PC-9 (cell line): ENCODE data around the gene SP3. TPM values are rescaled to one million over a fixed set of nuclear protein-coding genes. Genes with fewer than 3 reads are reported as not detected.

Source experiments
- BruUV-seq: library from RNA; stranded (reverse); fragments of 400-500 nt; replicated peaks from 2 replicates; lab custom pipeline; 2021; lab: Mats Ljungman, UMichigan
- CTCF ChIA-PET: fragments of 300-600 bp; sonication (Branson Sonifier 250); formaldehyde crosslinking; loops from one replicate; lab custom pipeline; 2022; ENCODE audit warnings: antibody characterized with exemption; lab: Charles Lee
- POLR2A ChIA-PET: fragments of 300-600 bp; sonication (Branson Sonifier 250); formaldehyde crosslinking; loops from one replicate; lab custom pipeline; 2022; ENCODE audit warnings: antibody characterized with exemption; ENCODE audit not compliant: unreplicated experiment; lab: Charles Lee
- DNase-seq, 2 experiments: peaks; one replicate each; pipeline versions ENCODE4 v3.0.0 to v3.0.0-alpha.2; 2015 to 2022; ENCODE audit warnings: mixed read lengths in 1 of 2
- H2AFZ ChIP-seq: fragments of 200-600 bp; sonication (generic); 2 replicates; pipeline ENCODE4 v1.8.1; 2017; ENCODE audit warnings: antibody characterized with exemption
- H3F3A ChIP-seq: fragments of 200-600 bp; sonication (generic); 2 replicates; pipeline ENCODE4 v1.8.1; 2017; ENCODE audit warnings: antibody characterized with exemption, mild to moderate bottlenecking, low read depth; ENCODE audit not compliant: insufficient read depth
- H3K27ac ChIP-seq: fragments of 200-600 bp; sonication (generic); 2 replicates; pipeline ENCODE4 v1.6.1; 2016; ENCODE audit warnings: mixed run types
- H3K27me3 ChIP-seq: fragments of 200-600 bp; sonication (generic); 2 replicates; pipeline ENCODE4 v1.6.1; 2016; ENCODE audit warnings: low read depth, mixed run types; ENCODE audit not compliant: insufficient read depth
- H3K36me3 ChIP-seq: fragments of 200-600 bp; sonication (generic); 2 replicates; pipeline ENCODE4 v1.6.1; 2016; ENCODE audit warnings: low read depth, mixed run types
- H3K4me1 ChIP-seq: fragments of 200-600 bp; sonication (generic); replicated peaks from 2 replicates; pipeline ENCODE4 v1.6.1; 2016; ENCODE audit warnings: mixed run types; ENCODE audit not compliant: insufficient read depth
- H3K4me2 ChIP-seq: fragments of 200-600 bp; sonication (generic); 2 replicates; pipeline ENCODE4 v1.6.1; 2017; ENCODE audit warnings: mixed run types
- H3K4me3 ChIP-seq: fragments of 200-600 bp; sonication (generic); 2 replicates; pipeline ENCODE4 v1.6.1; 2016; ENCODE audit warnings: mixed run types
- H3K79me2 ChIP-seq: fragments of 200-600 bp; sonication (generic); 2 replicates; pipeline ENCODE4 v1.6.1; 2017; ENCODE audit warnings: low read depth, mixed run types
- H3K9me2 ChIP-seq: fragments of 200-600 bp; sonication (generic); 2 replicates; pipeline ENCODE4 v1.8.1; 2017; ENCODE audit warnings: mild to moderate bottlenecking; ENCODE audit not compliant: insufficient read depth
- H3K9me3 ChIP-seq: fragments of 200-600 bp; sonication (generic); 2 replicates; pipeline ENCODE4 v1.8.1; 2016; ENCODE audit warnings: low read depth; ENCODE audit not compliant: insufficient read depth
- H4K20me1 ChIP-seq: fragments of 200-600 bp; sonication (generic); 2 replicates; pipeline ENCODE4 v1.8.1; 2017; ENCODE audit not compliant: insufficient read depth
- CTCF ChIP-seq: fragments of 200-600 bp; sonication (generic); conservative IDR thresholded peaks from 2 replicates; pipeline ENCODE4 v1.6.1; 2017; ENCODE audit warnings: mixed run types, antibody characterized with exemption, mild to moderate bottlenecking, moderate library complexity
- EZH2 ChIP-seq: fragments of 200-600 bp; sonication (generic); IDR thresholded peaks from 2 replicates; pipeline ENCODE4 v1.8.0; 2017; ENCODE audit warnings: antibody characterized with exemption, low read depth
- intact Hi-C: fragments of 100-400 bp; cut with micrococcal nuclease; formaldehyde crosslinking; loops from one replicate; pipeline ENCODE4 v1.10.0; 2022; ENCODE audit not compliant: unreplicated experiment
- total RNA-seq: library from RNA; stranded (reverse); gene quantifications from 2 replicates; pipeline ENCODE4 v1.2.3, GENCODE V29; 2021

Gene SP3
- total RNA-seq, 1 experiment from 2014 or later = 127 TPM

DNA sequence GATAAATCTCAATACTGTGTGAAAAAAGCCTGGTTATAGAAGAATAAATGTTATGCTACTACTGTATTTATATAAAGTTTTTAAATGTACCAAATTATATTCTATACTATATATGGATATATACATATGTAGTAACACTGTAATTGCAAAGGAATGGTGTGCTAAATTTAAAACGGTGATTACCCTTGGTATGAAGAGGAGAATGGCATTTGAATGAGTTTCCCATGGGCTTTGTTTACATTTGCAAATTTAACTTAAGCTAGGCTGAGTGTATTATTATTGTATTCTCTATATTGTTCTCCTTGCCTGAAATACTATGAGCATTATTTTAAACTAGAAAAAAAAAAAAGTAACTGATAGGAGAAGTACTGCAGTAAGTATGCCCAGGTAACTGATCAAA lies 4.7 kb upstream of the SP3 start:
- Histone ChIP-seq H3K4me1 (peaks cover 46% of the 10 kb centered on the region), H2AFZ (no peak overlapping the region), H3K4me2 (no peak overlapping the region), H3K9me2 (no peaks in the 10 kb centered on the region), H3K9me3 (no peaks in the 10 kb centered on the region), H3K27ac (no peak overlapping the region), H3F3A (peaks cover 49% of the 10 kb centered on the region), H3K27me3 (no peaks in the 10 kb centered on the region), H3K4me3 (no peak overlapping the region), H3K79me2 (peaks cover 19% of the 10 kb centered on the region; the same call in 1 of the 2 replicates), H3K36me3 (no peaks in the 10 kb centered on the region), H4K20me1 (no peaks in the 10 kb centered on the region)
- no TSS peak for BruUV-seq
- ChIA-PET POLR2A (interaction anchor here (0.6 kb wide), 1 partner anchor 7 kb away, joined by 3 read pairs; no protein-coding TSS in a partner anchor), CTCF (no interaction called here)
- TF ChIP-seq CTCF (no peak), EZH2 (no peak)
- no peak for DNase-seq
- intact Hi-C loops = loop anchor here (10.0 kb wide), 1 partner anchor 565 kb away; no protein-coding TSS in a partner anchor

DNA sequence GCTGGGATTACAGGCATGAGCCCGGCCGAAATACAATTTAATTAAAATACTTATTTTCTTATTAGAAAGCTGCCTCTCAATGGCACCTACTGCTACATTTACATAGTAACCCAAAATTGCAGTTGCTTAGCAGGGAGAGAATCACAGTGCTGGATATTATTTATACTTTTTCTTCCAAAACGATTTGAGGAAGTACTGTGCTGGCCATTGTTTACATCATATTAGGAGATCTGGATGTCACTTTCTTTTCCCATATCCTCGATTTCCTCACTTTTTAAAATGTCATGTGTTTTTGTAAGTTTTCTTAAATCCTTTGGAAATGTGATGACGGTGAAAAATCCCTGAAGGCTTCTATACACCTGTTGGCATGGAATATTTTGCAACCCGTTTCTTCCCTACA lies 3.4 kb upstream of the SP3 start:
- H3K36me3 ChIP-seq = no peaks in the 10 kb centered on the region
- intact Hi-C loops = loop anchor here (10.0 kb wide), 1 partner anchor 564 kb away; no protein-coding TSS in a partner anchor
- H4K20me1 ChIP-seq = no peaks in the 10 kb centered on the region
- no peaks in the 10 kb centered on the region for H3K9me2 ChIP-seq
- H3K27ac ChIP-seq = no peak overlapping the region
- H3K4me2 ChIP-seq = no peak overlapping the region
- H3K4me1 ChIP-seq = peaks cover 39% of the 10 kb centered on the region
- H3F3A ChIP-seq = peaks cover 51% of the 10 kb centered on the region
- no TSS peak for BruUV-seq
- CTCF ChIA-PET = no interaction called here
- POLR2A ChIA-PET = no interaction called here
- TF ChIP-seq CTCF (no peak), EZH2 (no peak)
- no peak for DNase-seq
- peaks cover 19% of the 10 kb centered on the region; the same call in 1 of the 2 replicates for H3K79me2 ChIP-seq
- H3K27me3 ChIP-seq = no peaks in the 10 kb centered on the region
- H3K4me3 ChIP-seq = no peak overlapping the region
- H3K9me3 ChIP-seq = no peaks in the 10 kb centered on the region
- no peak overlapping the region for H2AFZ ChIP-seq

GRCh38 chr2:173966274-173967098 lies 1.3 kb upstream of the SP3 start:
- peak in 1 of 2 experiments; percentile 91 for DNase-seq
- H3K36me3 ChIP-seq = peaks cover 8% of the 10 kb centered on the region; the same call in 1 of the 2 replicates
- no TSS peak for BruUV-seq
- intact Hi-C loops = loop anchor here (1.0 to 10.0 kb wide), 2 partner anchors 39 to 562 kb away; no protein-coding TSS in a partner anchor
- POLR2A ChIA-PET = interaction anchor here (0.5 to 0.9 kb wide), 10 partner anchors 39 to 1789 kb away, joined by 3 to 7 read pairs (median 4); partner anchors contain the start of gene OLA1
- no peaks in the 10 kb centered on the region for H3K27me3 ChIP-seq
- peaks cover 42% of the 10 kb centered on the region for H3F3A ChIP-seq
- H3K9me3 ChIP-seq = no peaks in the 10 kb centered on the region; the same call in 1 of the 2 replicates
- H3K4me1 ChIP-seq = peaks cover 36% of the 10 kb centered on the region
- peaks cover 14% of the 10 kb centered on the region; the same call in 1 of the 2 replicates for H4K20me1 ChIP-seq
- peak overlapping the region; percentile 84 for H2AFZ ChIP-seq
- H3K79me2 ChIP-seq = peaks cover 38% of the 10 kb centered on the region
- CTCF ChIA-PET = no interaction called here
- no peaks in the 10 kb centered on the region for H3K9me2 ChIP-seq
- TF ChIP-seq EZH2 = no peak
- no peak for TF ChIP-seq CTCF
- H3K4me2 ChIP-seq = peak overlapping the region; percentile 90
- H3K4me3 ChIP-seq = peak overlapping the region; percentile 70
- H3K27ac ChIP-seq = peak overlapping the region; percentile 85
